Neural progenitor cell (in vitro differentiated cells): ENCODE data around the gene PODNL1. TPM values are rescaled to one million over a fixed set of nuclear protein-coding genes. Genes with fewer than 3 reads are reported as not detected.

Experiments used
- DNase-seq: peaks from one replicate; pipeline ENCODE4 v3.0.0-alpha.2; 2016; ENCODE audit warnings: low spot score
- H2AFZ ChIP-seq: fragments of 200-600 bp; sonication (generic); replicated peaks from 2 replicates; pipeline ENCODE4 v1.6.1; 2016; ENCODE audit warnings: antibody characterized with exemption
- H3F3A ChIP-seq: fragments of 200-600 bp; sonication (generic); 2 replicates; pipeline ENCODE4 v1.6.1; 2016; ENCODE audit warnings: antibody characterized with exemption, low read depth
- H3K27ac ChIP-seq: fragments of 200-600 bp; sonication (generic); 2 replicates; pipeline ENCODE4 v1.5.1; 2016; ENCODE audit warnings: mild to moderate bottlenecking
- H3K27me3 ChIP-seq: fragments of 200-600 bp; sonication (generic); 2 replicates; pipeline ENCODE4 v1.6.1; 2016; ENCODE audit warnings: mild to moderate bottlenecking, moderate library complexity
- H3K36me3 ChIP-seq: fragments of 200-600 bp; sonication (generic); 2 replicates; pipeline ENCODE4 v1.5.1; 2016
- H3K4me1 ChIP-seq: fragments of 200-600 bp; sonication (generic); 2 replicates; pipeline ENCODE4 v1.6.1; 2016; ENCODE audit warnings: mixed run types
- H3K4me2 ChIP-seq: fragments of 200-600 bp; sonication (generic); 2 replicates; pipeline ENCODE4 v1.6.1; 2016
- H3K4me3 ChIP-seq: fragments of 200-600 bp; sonication (generic); 2 replicates; pipeline ENCODE4 v1.5.1; 2016
- H3K79me2 ChIP-seq: fragments of 200-600 bp; sonication (generic); 2 replicates; pipeline ENCODE4 v1.6.1; 2016; ENCODE audit warnings: low read depth
- H3K9ac ChIP-seq: fragments of 200-600 bp; sonication (generic); 2 replicates; pipeline ENCODE4 v1.6.1; 2016
- H3K9me3 ChIP-seq: fragments of 200-600 bp; sonication (generic); 2 replicates; pipeline ENCODE4 v1.5.1; 2016; ENCODE audit warnings: low read depth
- H4K20me1 ChIP-seq: fragments of 200-600 bp; sonication (generic); 2 replicates; pipeline ENCODE4 v1.6.1; 2016; ENCODE audit warnings: low read depth
- H3K27ac Mint-ChIP-seq: 3 replicates; pipeline ENCODE4 v1.8.0; 2021; ENCODE audit warnings: mixed read lengths
- H3K27me3 Mint-ChIP-seq: 2 replicates; pipeline ENCODE4 v1.8.0; 2022; ENCODE audit warnings: low read depth, mild to moderate bottlenecking, inconsistent platforms, moderate library complexity, mixed read lengths; ENCODE audit not compliant: insufficient read depth
- H3K36me3 Mint-ChIP-seq: 3 replicates; pipeline ENCODE4 v1.8.0; 2021; ENCODE audit warnings: mixed read lengths
- H3K4me1 Mint-ChIP-seq: 3 replicates; pipeline ENCODE4 v1.8.0; 2021; ENCODE audit warnings: mixed read lengths
- H3K4me3 Mint-ChIP-seq: 3 replicates; pipeline ENCODE4 v1.8.0; 2021; ENCODE audit warnings: mild to moderate bottlenecking, moderate library complexity, mixed read lengths
- H3K9me3 Mint-ChIP-seq: 3 replicates; pipeline ENCODE4 v1.8.0; 2020; ENCODE audit warnings: mixed read lengths
- CTCF ChIP-seq: fragments of 200-600 bp; sonication (generic); IDR thresholded peaks from 2 replicates; pipeline ENCODE4 v1.5.1; 2017; ENCODE audit warnings: antibody characterized with exemption, mild to moderate bottlenecking
- EZH2 ChIP-seq: fragments of 200-600 bp; sonication (generic); IDR thresholded peaks from 2 replicates; pipeline ENCODE4 v1.6.1; 2017; ENCODE audit warnings: antibody characterized with exemption, mild to moderate bottlenecking, moderate library complexity
- EZH2phosphoT487 ChIP-seq: fragments of 200-600 bp; sonication (generic); IDR thresholded peaks from 2 replicates; pipeline ENCODE4 v1.6.1; 2017; ENCODE audit warnings: antibody characterized with exemption
- total RNA-seq: library from RNA; depleted of rRNA; stranded (reverse); fragments of >200 nt; gene quantifications from 2 replicates; pipeline ENCODE4 v1.2.3, GENCODE V29; 2015; ENCODE audit warnings: low replicate concordance

The PODNL1 gene
- total RNA-seq, 1 donor from 2014 or later, result not detected

GRCh38 chr19:13959962-13960862 is 22.0 kb upstream of the PODNL1 start:
- H3K36me3 ChIP-seq, result no peaks in the 10 kb centered on the region
- Mint-ChIP-seq H3K36me3 (peaks cover 20% of the 10 kb centered on the region), H3K27me3 (peaks cover 7% of the 10 kb centered on the region), H3K9me3 (no peaks in the 10 kb centered on the region), H3K27ac (no peak overlapping the region), H3K4me3 (no peak overlapping the region), H3K4me1 (peaks cover 5% of the 10 kb centered on the region)
- TF ChIP-seq CTCF (peak; percentile 41), EZH2phosphoT487 (no peak), EZH2 (no peak)
- H3F3A ChIP-seq, result peaks cover 4% of the 10 kb centered on the region
- H3K9ac ChIP-seq, result no peak overlapping the region
- H3K27me3 ChIP-seq, result peaks cover 16% of the 10 kb centered on the region
- peaks cover 3% of the 10 kb centered on the region for H3K79me2 ChIP-seq
- no peak overlapping the region for H3K4me3 ChIP-seq
- no peak overlapping the region for H3K4me2 ChIP-seq
- no peak overlapping the region for H3K27ac ChIP-seq
- H4K20me1 ChIP-seq, result peaks cover 31% of the 10 kb centered on the region
- H3K9me3 ChIP-seq, result no peaks in the 10 kb centered on the region
- peak; percentile 30 for DNase-seq
- H2AFZ ChIP-seq, result no peak overlapping the region
- H3K4me1 ChIP-seq, result peaks cover 12% of the 10 kb centered on the region

GRCh38 chr19:13959141-13959961 is 21.1 kb upstream of the PODNL1 start:
- Mint-ChIP-seq H3K4me3 (no peak overlapping the region), H3K4me1 (peaks cover 5% of the 10 kb centered on the region), H3K9me3 (no peaks in the 10 kb centered on the region), H3K27me3 (peaks cover 4% of the 10 kb centered on the region), H3K36me3 (peaks cover 18% of the 10 kb centered on the region), H3K27ac (no peak overlapping the region)
- Histone ChIP-seq H3K4me2 (no peak overlapping the region), H3K79me2 (peaks cover 12% of the 10 kb centered on the region), H3F3A (peaks cover 4% of the 10 kb centered on the region), H3K27ac (no peak overlapping the region), H3K36me3 (no peaks in the 10 kb centered on the region), H3K4me3 (no peak overlapping the region), H3K4me1 (peaks cover 12% of the 10 kb centered on the region), H3K9me3 (no peaks in the 10 kb centered on the region), H3K27me3 (peaks cover 16% of the 10 kb centered on the region), H2AFZ (no peak overlapping the region), H3K9ac (no peak overlapping the region), H4K20me1 (peaks cover 38% of the 10 kb centered on the region)
- TF ChIP-seq CTCF, result no peak
- DNase-seq, result no peak

- Histone ChIP-seq H3K27ac (no peak overlapping the region), H3K9ac (no peak overlapping the region), H3K27me3 (peaks cover 5% of the 10 kb centered on the region), H2AFZ (no peak overlapping the region), H4K20me1 (peaks cover 51% of the 10 kb centered on the region), H3K4me3 (no peak overlapping the region), H3K4me2 (no peak overlapping the region), H3K9me3 (no peaks in the 10 kb centered on the region), H3F3A (peaks cover 7% of the 10 kb centered on the region), H3K36me3 (no peaks in the 10 kb centered on the region), H3K4me1 (peaks cover 18% of the 10 kb centered on the region), H3K79me2 (peaks cover 25% of the 10 kb centered on the region)
- Mint-ChIP-seq H3K27me3 (peaks cover 4% of the 10 kb centered on the region), H3K9me3 (no peaks in the 10 kb centered on the region), H3K4me3 (no peak overlapping the region), H3K4me1 (peaks cover 12% of the 10 kb centered on the region), H3K27ac (no peak overlapping the region), H3K36me3 (peaks cover 18% of the 10 kb centered on the region)
- no peak for TF ChIP-seq EZH2phosphoT487
- no peak for TF ChIP-seq EZH2
- no peak for TF ChIP-seq CTCF
- no peak for DNase-seq
These were observed 19.8 kb upstream of the PODNL1 start for GRCh38 chr19:13958043-13958442.
